Ascending aorta (tissue), 2 donors: ENCODE data around the gene TAP2. TPM values are rescaled to one million over a fixed set of nuclear protein-coding genes. Genes with fewer than 3 reads are reported as not detected.

Source experiments
- DNase-seq, 2 donors: peaks; one replicate each; pipeline ENCODE4 v3.0.0-alpha.2; 2019; ENCODE audit warnings: low spot score in 2 of 2
- H3K27ac ChIP-seq, 2 donors: fragments of 200-600 bp; sonication (generic); one replicate each; pipeline ENCODE4 v1.5.1; 2016 to 2017; ENCODE audit warnings: mild to moderate bottlenecking in 1 of 2
- H3K27me3 ChIP-seq: fragments of 200-600 bp; sonication (generic); one replicate; pipeline ENCODE4 v1.5.1; 2017
- H3K36me3 ChIP-seq, 2 donors: fragments of 200-600 bp; sonication (generic); one replicate each; pipeline ENCODE4 v1.5.1; 2016
- H3K4me1 ChIP-seq, 2 donors: fragments of 200-600 bp; sonication (generic); one replicate each; pipeline ENCODE4 v1.5.1; 2016 to 2017; ENCODE audit warnings: mild to moderate bottlenecking in 1 of 2
- H3K4me3 ChIP-seq, 2 donors: fragments of 200-600 bp; sonication (generic); one replicate each; pipeline ENCODE4 v1.5.1; 2016 to 2017; ENCODE audit warnings: mild to moderate bottlenecking in 1 of 2
- H3K9me3 ChIP-seq, 2 donors: fragments of 200-600 bp; sonication (generic); one replicate each; pipeline ENCODE4 v1.5.1; 2016
- intact Hi-C: fragments of 100-400 bp; cut with DNase I; formaldehyde crosslinking; loops from one replicate; pipeline ENCODE4 v1.15.1; 2023
- total RNA-seq: library from RNA; depleted of rRNA; stranded (reverse); fragments of >200 nt; gene quantifications from one replicate; pipeline ENCODE4 v1.1.0, GENCODE V29; 2016
- TF ChIP-seq, protein P1 (sequence below), 3 experiments: fragments of 200-600 bp in 2 of 3; fragments of 450-650 bp in 1 of 3; sonication (generic) in 2 of 3; IDR thresholded peaks; one replicate each; pipeline ENCODE4 v1.5.1; 2016 to 2019; ENCODE audit warnings: antibody characterized with exemption in 3 of 3, mild to moderate bottlenecking in 1 of 3, moderate library complexity in 1 of 3

TAP2 gene
- total RNA-seq, 1 donor from 2014 or later, result 26.7 TPM

DNA sequence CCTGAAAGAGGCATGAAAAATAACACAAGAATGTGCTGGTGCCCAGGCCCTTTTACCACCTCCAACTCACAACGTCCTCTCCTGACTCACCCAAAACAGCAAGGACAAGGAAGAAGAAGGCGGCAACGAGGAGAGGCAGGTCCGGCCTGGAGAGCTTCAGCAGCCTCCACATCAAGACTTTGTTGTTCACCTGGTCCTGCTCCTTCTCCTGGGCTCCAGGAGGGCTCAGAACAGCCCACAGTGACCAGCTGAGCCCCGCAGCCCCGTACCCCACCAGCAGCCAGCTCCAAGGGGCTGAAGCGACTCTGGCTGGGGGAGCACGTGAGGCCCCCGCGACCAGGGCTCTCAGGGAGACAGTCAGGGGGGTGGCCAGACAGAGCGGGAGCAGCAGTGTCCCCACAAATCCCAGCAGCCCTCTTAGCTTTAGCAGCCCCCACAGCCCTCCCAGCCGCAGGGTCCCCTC is 857 bp downstream of the TAP2 start:
- Histone ChIP-seq H3K36me3 (peaks cover 8 to 18% of the 10 kb centered on the region in 2 donors), H3K4me3 (peak overlapping the region; percentile 79 to 85), H3K27me3 (no peaks in the 10 kb centered on the region), H3K27ac (peak overlapping the region; percentile 93 to 94), H3K4me1 (peaks cover 0 to 3% of the 10 kb centered on the region in 2 donors), H3K9me3 (no peaks in the 10 kb centered on the region)
- TF ChIP-seq, protein P1, sequence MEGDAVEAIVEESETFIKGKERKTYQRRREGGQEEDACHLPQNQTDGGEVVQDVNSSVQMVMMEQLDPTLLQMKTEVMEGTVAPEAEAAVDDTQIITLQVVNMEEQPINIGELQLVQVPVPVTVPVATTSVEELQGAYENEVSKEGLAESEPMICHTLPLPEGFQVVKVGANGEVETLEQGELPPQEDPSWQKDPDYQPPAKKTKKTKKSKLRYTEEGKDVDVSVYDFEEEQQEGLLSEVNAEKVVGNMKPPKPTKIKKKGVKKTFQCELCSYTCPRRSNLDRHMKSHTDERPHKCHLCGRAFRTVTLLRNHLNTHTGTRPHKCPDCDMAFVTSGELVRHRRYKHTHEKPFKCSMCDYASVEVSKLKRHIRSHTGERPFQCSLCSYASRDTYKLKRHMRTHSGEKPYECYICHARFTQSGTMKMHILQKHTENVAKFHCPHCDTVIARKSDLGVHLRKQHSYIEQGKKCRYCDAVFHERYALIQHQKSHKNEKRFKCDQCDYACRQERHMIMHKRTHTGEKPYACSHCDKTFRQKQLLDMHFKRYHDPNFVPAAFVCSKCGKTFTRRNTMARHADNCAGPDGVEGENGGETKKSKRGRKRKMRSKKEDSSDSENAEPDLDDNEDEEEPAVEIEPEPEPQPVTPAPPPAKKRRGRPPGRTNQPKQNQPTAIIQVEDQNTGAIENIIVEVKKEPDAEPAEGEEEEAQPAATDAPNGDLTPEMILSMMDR (IDR thresholded peaks at IDR 0.05), result no peak
- intact Hi-C loops, result loop anchor here (1.0 to 5.0 kb wide), 3 partner anchors 17 to 640 kb away; partner anchors contain the start of gene PSMB9
- DNase-seq, result no peak

DNA sequence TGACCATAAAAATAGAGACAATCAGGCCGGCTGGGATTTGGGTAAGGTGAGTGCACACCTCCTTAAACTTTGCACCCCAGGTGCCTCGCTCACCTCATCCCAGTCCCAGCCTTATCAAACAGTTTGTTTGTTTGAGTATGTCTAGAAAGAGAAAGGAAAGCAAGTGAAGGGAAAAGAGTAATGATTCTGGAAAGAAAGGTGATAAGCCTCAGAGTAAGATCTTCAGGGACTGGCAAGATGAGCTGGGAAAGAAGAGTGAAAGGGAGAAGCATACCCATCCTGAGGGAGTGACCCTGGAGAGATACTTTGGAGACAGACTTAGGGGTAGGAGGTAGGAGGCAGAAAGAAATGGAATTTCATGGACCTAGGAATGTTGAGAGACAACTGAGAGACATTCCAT is 1.7 kb downstream of the TAP2 start:
- TF ChIP-seq, protein P1 (IDR thresholded peaks at IDR 0.05), result no peak
- intact Hi-C loops, result loop anchor here (5.0 kb wide), 1 partner anchor 640 kb away; no protein-coding TSS in a partner anchor
- Histone ChIP-seq H3K4me3 (no peak overlapping the region), H3K27me3 (no peaks in the 10 kb centered on the region), H3K9me3 (no peaks in the 10 kb centered on the region), H3K4me1 (peaks cover 0 to 3% of the 10 kb centered on the region in 2 donors), H3K27ac (no peak overlapping the region), H3K36me3 (peaks cover 13 to 24% of the 10 kb centered on the region in 2 donors)
- DNase-seq, result no peak

DNA sequence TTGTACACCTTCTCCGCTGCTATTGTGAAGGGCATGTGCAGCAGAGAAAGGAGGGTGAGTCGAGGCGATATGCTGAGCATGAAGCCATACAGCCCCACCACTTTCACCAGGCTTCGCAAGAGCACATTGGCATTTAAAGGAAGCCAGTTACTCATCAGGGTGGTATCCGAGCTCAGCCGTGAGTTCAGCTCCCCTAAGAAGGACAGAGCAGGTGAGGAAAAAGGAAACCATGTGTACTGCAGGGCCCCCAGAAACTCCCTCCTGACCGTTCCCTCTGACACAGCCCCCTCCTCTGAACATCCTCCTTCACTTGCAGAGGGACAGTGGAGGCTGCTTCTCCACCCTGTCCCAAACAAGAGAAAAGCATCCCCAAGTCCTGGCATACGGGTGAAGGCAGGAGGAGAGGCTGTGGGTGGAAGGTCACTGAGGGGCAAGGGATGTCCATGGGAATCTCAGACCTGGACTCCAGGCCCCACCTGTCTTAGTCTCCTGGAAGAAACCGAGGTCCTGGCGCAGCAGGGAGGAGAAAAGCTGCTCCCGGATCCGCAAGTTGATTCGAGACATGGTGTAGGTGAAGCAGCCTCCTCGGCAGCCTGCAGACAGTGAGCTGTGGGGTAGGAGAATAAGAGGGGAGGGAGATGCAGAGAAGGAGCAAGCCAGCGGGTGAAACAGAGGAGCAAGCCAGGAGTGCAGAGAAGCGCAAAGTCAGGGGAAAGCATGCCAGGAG is 3.2 kb downstream of the TAP2 start:
- H3K27ac ChIP-seq, result no peak overlapping the region
- no peak overlapping the region for H3K4me3 ChIP-seq
- no peak for DNase-seq
- TF ChIP-seq, protein P1 (IDR thresholded peaks at IDR 0.05), result no peak
- no peaks in the 10 kb centered on the region for H3K27me3 ChIP-seq
- H3K9me3 ChIP-seq, result no peaks in the 10 kb centered on the region
- peaks cover 20 to 24% of the 10 kb centered on the region in 2 donors for H3K36me3 ChIP-seq
- intact Hi-C loops, result loop anchor here (5.0 kb wide), 1 partner anchor 638 kb away; no protein-coding TSS in a partner anchor
- H3K4me1 ChIP-seq, result peaks cover 0 to 3% of the 10 kb centered on the region in 2 donors

DNA sequence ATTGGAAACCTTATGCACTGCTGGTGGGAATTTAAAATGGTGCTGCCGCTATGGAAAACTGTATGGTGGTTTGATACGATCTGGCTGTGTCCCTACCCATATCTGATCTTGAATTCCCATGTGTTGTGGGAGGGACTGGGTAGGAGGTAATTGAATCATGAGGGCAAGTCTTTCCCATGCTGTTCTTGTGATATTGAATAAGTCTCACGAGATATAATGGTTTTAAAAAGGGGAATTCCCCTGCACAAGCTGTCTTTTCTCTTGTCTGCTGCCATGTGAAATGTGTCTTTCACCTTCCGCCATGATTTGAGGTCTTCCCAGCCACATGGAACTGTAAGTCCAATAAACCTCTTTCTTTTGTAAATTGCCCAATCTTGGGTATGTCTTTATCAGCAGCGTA is 4.9 kb downstream of the TAP2 start:
- no peak for DNase-seq
- H3K4me1 ChIP-seq, result peaks cover 0 to 3% of the 10 kb centered on the region in 2 donors
- no peaks in the 10 kb centered on the region for H3K27me3 ChIP-seq
- H3K36me3 ChIP-seq, result peaks cover 34 to 41% of the 10 kb centered on the region in 2 donors
- TF ChIP-seq, protein P1 (IDR thresholded peaks at IDR 0.05), result no peak
- no peak overlapping the region for H3K4me3 ChIP-seq
- intact Hi-C loops, result no loop called here
- no peak overlapping the region for H3K27ac ChIP-seq
- no peaks in the 10 kb centered on the region for H3K9me3 ChIP-seq

DNA sequence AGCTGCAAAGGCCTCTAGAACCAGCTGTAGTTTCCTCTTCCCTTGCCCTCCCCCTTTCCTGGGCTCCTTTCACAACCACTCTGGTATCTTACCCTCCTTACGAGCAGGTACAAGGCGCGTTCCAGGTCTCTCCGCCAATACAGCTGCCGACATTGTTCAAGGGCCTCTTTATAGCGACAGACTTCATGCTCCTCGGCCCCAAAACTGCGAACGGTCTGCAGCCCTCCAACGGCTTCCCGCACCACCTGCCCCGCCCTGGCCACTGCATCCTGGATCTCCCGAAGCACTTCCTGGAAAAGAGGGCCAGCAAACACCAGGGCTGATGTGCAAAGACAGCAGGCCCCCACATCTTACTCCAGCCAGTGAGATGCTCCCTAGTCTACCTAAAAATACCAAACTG is 6.0 kb downstream of the TAP2 start:
- H3K9me3 ChIP-seq, result no peaks in the 10 kb centered on the region
- H3K4me1 ChIP-seq, result no peaks in the 10 kb centered on the region
- no peak overlapping the region for H3K4me3 ChIP-seq
- H3K36me3 ChIP-seq, result peaks cover 34 to 42% of the 10 kb centered on the region in 2 donors
- no peak for DNase-seq
- TF ChIP-seq, protein P1 (IDR thresholded peaks at IDR 0.05), result no peak
- intact Hi-C loops, result no loop called here
- no peak overlapping the region for H3K27ac ChIP-seq
- no peaks in the 10 kb centered on the region for H3K27me3 ChIP-seq
